Measurements from ENCODE around the gene NBAS.

GRCh38 chr2:15218423-15219086 is 342.6 kb downstream of the NBAS start:
- TF ChIP-seq EZH2 (IDR thresholded peaks at IDR 0.05; ENCODE audit: insufficient read depth, low read length) (no peak), CTCF (IDR thresholded peaks at IDR 0.05; ENCODE audit: insufficient read depth, low read depth, low read length) (no peak)

Measured in astrocyte (in vitro differentiated cells and primary cell).